Measurements from ENCODE around the gene CAPZB. TPM values are rescaled to one million over a fixed set of nuclear protein-coding genes. Genes with fewer than 3 reads are reported as not detected.

Gene CAPZB
- polyA plus RNA-seq, 1 donor from 2014 or later = 159 TPM

GRCh38 chr1:19436716-19437476, 48.4 kb downstream of the CAPZB start:
- no peak for TF ChIP-seq EP300 (conservative IDR thresholded peaks at IDR 0.05; ENCODE audit: poor library complexity, severe bottlenecking)
- no peak overlapping the region for H2AFZ ChIP-seq (ENCODE audit: low read depth, low read length)
- H3K4me3 ChIP-seq (ENCODE audit: low read length) = no peak overlapping the region
- no peaks in the 10 kb centered on the region for H3K27me3 ChIP-seq (ENCODE audit: insufficient read depth, low read depth, low read length)
- H3K9ac ChIP-seq (ENCODE audit: low read length) = no peak overlapping the region
- peaks cover 12% of the 10 kb centered on the region for H3K79me2 ChIP-seq (replicated peaks; ENCODE audit: insufficient read depth, low read length)
- H3K36me3 ChIP-seq (ENCODE audit: insufficient read depth, low read length) = no peaks in the 10 kb centered on the region
- H3K9me3 ChIP-seq (ENCODE audit: low read length) = no peaks in the 10 kb centered on the region
- H3K27ac ChIP-seq (ENCODE audit: low read length) = no peak overlapping the region
- no peaks in the 10 kb centered on the region for H3K9me2 ChIP-seq (ENCODE audit: insufficient read depth, low read length)
- H3K4me2 ChIP-seq (ENCODE audit: low read length) = no peak overlapping the region
- H4K20me1 ChIP-seq (ENCODE audit: insufficient read depth) = no peaks in the 10 kb centered on the region
- no peaks in the 10 kb centered on the region for H3F3A ChIP-seq (ENCODE audit: insufficient read depth, low read length, poor library complexity, severe bottlenecking)

GRCh38 chr1:19435851-19436455, 49.4 kb downstream of the CAPZB start:
- no peak overlapping the region for H3K4me2 ChIP-seq (ENCODE audit: low read length)
- H3K9ac ChIP-seq (ENCODE audit: low read length) = no peak overlapping the region
- no peak for TF ChIP-seq TAF1 (IDR thresholded peaks at IDR 0.05; ENCODE audit: low read depth)
- no peak for TF ChIP-seq CTCF (IDR thresholded peaks at IDR 0.05; ENCODE audit: poor library complexity, severe bottlenecking)
- TF ChIP-seq RAD21 (conservative IDR thresholded peaks at IDR 0.05) = no peak
- no peak for TF ChIP-seq MXI1 (conservative IDR thresholded peaks at IDR 0.05; ENCODE audit: poor library complexity, severe bottlenecking)
- TF ChIP-seq EP300 (conservative IDR thresholded peaks at IDR 0.05; ENCODE audit: poor library complexity, severe bottlenecking) = no peak
- no peak for TF ChIP-seq EZH2 (IDR thresholded peaks at IDR 0.05; ENCODE audit: borderline replicate concordance, insufficient read depth, low read length, poor library complexity, severe bottlenecking)
- no peak for TF ChIP-seq POLR2AphosphoS5 (IDR thresholded peaks at IDR 0.05)
- no peak for TF ChIP-seq SMC3 (conservative IDR thresholded peaks at IDR 0.05; ENCODE audit: poor library complexity)
- TF ChIP-seq REST (IDR thresholded peaks at IDR 0.05; ENCODE audit: borderline replicate concordance) = no peak
- no peaks in the 10 kb centered on the region for H3F3A ChIP-seq (ENCODE audit: insufficient read depth, low read length, poor library complexity, severe bottlenecking)
- no peak overlapping the region for H2AFZ ChIP-seq (ENCODE audit: low read depth, low read length)
- no peak overlapping the region for H3K4me3 ChIP-seq (ENCODE audit: low read length)
- no peaks in the 10 kb centered on the region for H3K27me3 ChIP-seq (ENCODE audit: insufficient read depth, low read depth, low read length)
- no peak overlapping the region for H3K27ac ChIP-seq (ENCODE audit: low read length)
- no peaks in the 10 kb centered on the region for H4K20me1 ChIP-seq (ENCODE audit: insufficient read depth)
- no peaks in the 10 kb centered on the region for H3K36me3 ChIP-seq (ENCODE audit: insufficient read depth, low read length)
- H3K9me2 ChIP-seq (ENCODE audit: insufficient read depth, low read length) = no peaks in the 10 kb centered on the region
- H3K9me3 ChIP-seq (ENCODE audit: low read length) = no peaks in the 10 kb centered on the region
- H3K79me2 ChIP-seq (replicated peaks; ENCODE audit: insufficient read depth, low read length) = peaks cover 9% of the 10 kb centered on the region
